ENCODE measurements around the gene PCDHGC5. TPM values are rescaled to one million over a fixed set of nuclear protein-coding genes. Genes with fewer than 3 reads are reported as not detected.

The PCDHGC5 gene
- total RNA-seq, 1 experiment from 2014 or later, result 2.1 TPM

- peak overlapping the region; percentile 62 for H3K27ac Mint-ChIP-seq (ENCODE audit: unreplicated experiment)
- H3K27me3 Mint-ChIP-seq (ENCODE audit: unreplicated experiment), result no peaks in the 10 kb centered on the region
- intact Hi-C loops (cut with micrococcal nuclease; ENCODE audit: unreplicated experiment), result no loop called here
- BruUV-seq (replicated peaks), result no TSS peak
- H3K9me3 Mint-ChIP-seq (ENCODE audit: low read depth, unreplicated experiment), result no peaks in the 10 kb centered on the region
- TF ChIP-seq CTCF (IDR thresholded peaks at IDR 0.05; ENCODE audit: unreplicated experiment), result no peak
- H3K4me3 Mint-ChIP-seq (ENCODE audit: low read depth, unreplicated experiment), result no peak overlapping the region
- peaks cover 77% of the 10 kb centered on the region for H3K36me3 Mint-ChIP-seq (ENCODE audit: insufficient read depth, unreplicated experiment)
- CTCF ChIA-PET, result interaction anchor here (0.6 kb wide), 2 partner anchors 9 to 131 kb away, joined by 3 to 7 read pairs; no protein-coding TSS in a partner anchor
- DNase-seq, result no peak
- H3K4me1 Mint-ChIP-seq (ENCODE audit: low read depth, unreplicated experiment), result peaks cover 40% of the 10 kb centered on the region
These were observed 29.2 kb downstream of the PCDHGC5 start for GRCh38 chr5:141517880-141518617.

- BruUV-seq (replicated peaks), result no TSS peak
- CTCF ChIA-PET, result no interaction called here
- H3K27ac Mint-ChIP-seq (ENCODE audit: unreplicated experiment), result no peak overlapping the region
- DNase-seq, result no peak
- no peak for TF ChIP-seq CTCF (IDR thresholded peaks at IDR 0.05; ENCODE audit: unreplicated experiment)
- H3K9me3 Mint-ChIP-seq (ENCODE audit: low read depth, unreplicated experiment), result no peaks in the 10 kb centered on the region
- H3K27me3 Mint-ChIP-seq (ENCODE audit: unreplicated experiment), result no peaks in the 10 kb centered on the region
- intact Hi-C loops (cut with micrococcal nuclease; ENCODE audit: unreplicated experiment), result no loop called here
- H3K4me1 Mint-ChIP-seq (ENCODE audit: low read depth, unreplicated experiment), result peaks cover 44% of the 10 kb centered on the region
- no peak overlapping the region for H3K4me3 Mint-ChIP-seq (ENCODE audit: low read depth, unreplicated experiment)
- peaks cover 72% of the 10 kb centered on the region for H3K36me3 Mint-ChIP-seq (ENCODE audit: insufficient read depth, unreplicated experiment)
These were observed 29.7 kb downstream of the PCDHGC5 start for GRCh38 chr5:141518618-141519015.

GRCh38 chr5:141519605-141520565 is 31.0 kb downstream of the PCDHGC5 start:
- Mint-ChIP-seq H3K36me3 (ENCODE audit: insufficient read depth, unreplicated experiment) (peaks cover 78% of the 10 kb centered on the region), H3K4me1 (ENCODE audit: low read depth, unreplicated experiment) (peaks cover 53% of the 10 kb centered on the region), H3K9me3 (ENCODE audit: low read depth, unreplicated experiment) (no peaks in the 10 kb centered on the region), H3K4me3 (ENCODE audit: low read depth, unreplicated experiment) (peak overlapping the region; percentile 7), H3K27me3 (ENCODE audit: unreplicated experiment) (no peaks in the 10 kb centered on the region), H3K27ac (ENCODE audit: unreplicated experiment) (peak overlapping the region; percentile 91)
- intact Hi-C loops (cut with micrococcal nuclease; ENCODE audit: unreplicated experiment), result loop anchor here (10.0 kb wide), 1 partner anchor 515 kb away; no protein-coding TSS in a partner anchor
- DNase-seq, result no peak
- BruUV-seq (replicated peaks), result no TSS peak
- no peak for TF ChIP-seq CTCF (IDR thresholded peaks at IDR 0.05; ENCODE audit: unreplicated experiment)
- CTCF ChIA-PET, result interaction anchor here (1.6 to 2.1 kb wide), 3 partner anchors 37 to 297 kb away, joined by 12 to 27 read pairs (median 16); partner anchors contain the start of genes PCDHB14 and PCDHGC3

- peaks cover 79% of the 10 kb centered on the region for H3K36me3 Mint-ChIP-seq (ENCODE audit: insufficient read depth, unreplicated experiment)
- peak; percentile 79 for DNase-seq
- intact Hi-C loops (cut with micrococcal nuclease; ENCODE audit: unreplicated experiment), result loop anchor here (1.0 to 10.0 kb wide), 2 partner anchors 37 to 517 kb away; no protein-coding TSS in a partner anchor
- H3K27ac Mint-ChIP-seq (ENCODE audit: unreplicated experiment), result peak overlapping the region; percentile 91
- peaks cover 67% of the 10 kb centered on the region for H3K4me1 Mint-ChIP-seq (ENCODE audit: low read depth, unreplicated experiment)
- CTCF ChIA-PET, result interaction anchor here (0.7 to 2.1 kb wide), 19 partner anchors 9 to 735 kb away, joined by 3 to 27 read pairs (median 5); partner anchors contain the start of genes ARAP3, DIAPH1, PCDHA1 and PCDHB14
- no peak for TF ChIP-seq CTCF (IDR thresholded peaks at IDR 0.05; ENCODE audit: unreplicated experiment)
- BruUV-seq (replicated peaks), result no TSS peak
- H3K4me3 Mint-ChIP-seq (ENCODE audit: low read depth, unreplicated experiment), result peak overlapping the region; percentile 18
- no peaks in the 10 kb centered on the region for H3K9me3 Mint-ChIP-seq (ENCODE audit: low read depth, unreplicated experiment)
- no peaks in the 10 kb centered on the region for H3K27me3 Mint-ChIP-seq (ENCODE audit: unreplicated experiment)
These were observed 32.4 kb downstream of the PCDHGC5 start for GRCh38 chr5:141521244-141521781.
